A172 (cell line): Measurements from ENCODE around the gene CTNNA3. TPM values are rescaled to one million over a fixed set of nuclear protein-coding genes. Genes with fewer than 3 reads are reported as not detected.

Experiments used
- DNase-seq: peaks from one replicate; pipeline ENCODE4 v3.0.0-alpha.2; 2015; ENCODE audit warnings: low spot score
- total RNA-seq: library from RNA; depleted of rRNA; stranded (reverse); fragments of >200 nt; shearing (Covaris generic); gene quantifications from 2 replicates; pipeline ENCODE4 v1.2.3, GENCODE V29; 2014

The CTNNA3 gene
- total RNA-seq, 1 experiment from 2014 or later: not detected

GRCh38 chr10:66654861-66655260 is 1041.1 kb downstream of the CTNNA3 start:
- no peak for DNase-seq

GRCh38 chr10:66651308-66652082 is 1044.5 kb downstream of the CTNNA3 start:
- no peak for DNase-seq

DNA sequence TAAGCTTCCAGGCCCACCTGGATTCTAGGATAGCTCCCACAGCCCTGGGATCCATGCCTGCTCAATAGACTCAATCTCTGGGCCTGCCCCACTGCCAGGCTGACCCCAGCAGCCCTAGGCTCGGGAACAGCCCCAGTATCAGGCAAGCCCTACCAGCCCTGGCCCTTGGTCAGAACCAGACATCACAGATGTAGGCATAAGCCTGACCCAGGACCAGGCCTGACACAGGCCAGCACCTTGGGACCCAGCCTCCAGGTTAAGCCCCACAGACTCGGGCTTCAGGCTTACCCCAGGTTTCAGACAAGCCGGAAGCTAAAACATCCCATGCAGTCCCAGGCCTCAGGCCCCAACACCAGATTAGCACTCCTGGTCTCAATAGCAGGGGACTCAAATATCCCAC is 1046.4 kb downstream of the CTNNA3 start:
- DNase-seq: no peak

GRCh38 chr10:66642217-66642616 is 1053.8 kb downstream of the CTNNA3 start:
- DNase-seq: no peak

DNA sequence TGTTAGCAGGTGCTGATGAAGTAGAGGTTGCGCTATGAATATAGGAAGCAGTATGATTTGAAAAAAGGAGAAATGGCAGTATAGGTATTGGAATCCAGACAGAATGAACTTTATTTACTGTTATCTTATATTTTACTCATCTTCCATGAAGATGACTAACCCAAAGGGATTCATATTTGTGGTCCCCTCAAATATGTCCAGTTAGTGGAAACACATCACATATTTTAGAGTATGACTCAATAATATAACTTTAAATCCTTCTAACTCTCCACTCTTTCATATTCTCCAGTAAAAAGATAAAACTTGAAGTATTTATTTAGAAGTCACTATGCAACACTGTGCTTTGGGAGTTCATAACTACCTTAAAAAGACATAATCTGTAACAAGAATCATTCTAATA is 1056.6 kb downstream of the CTNNA3 start:
- DNase-seq: peak; percentile 41

- peak; percentile 23 for DNase-seq
Measured at GRCh38 chr10:66637273-66638036, 1058.5 kb downstream of the CTNNA3 start.

GRCh38 chr10:66629996-66630395 is 1066.0 kb downstream of the CTNNA3 start:
- no peak for DNase-seq

DNA sequence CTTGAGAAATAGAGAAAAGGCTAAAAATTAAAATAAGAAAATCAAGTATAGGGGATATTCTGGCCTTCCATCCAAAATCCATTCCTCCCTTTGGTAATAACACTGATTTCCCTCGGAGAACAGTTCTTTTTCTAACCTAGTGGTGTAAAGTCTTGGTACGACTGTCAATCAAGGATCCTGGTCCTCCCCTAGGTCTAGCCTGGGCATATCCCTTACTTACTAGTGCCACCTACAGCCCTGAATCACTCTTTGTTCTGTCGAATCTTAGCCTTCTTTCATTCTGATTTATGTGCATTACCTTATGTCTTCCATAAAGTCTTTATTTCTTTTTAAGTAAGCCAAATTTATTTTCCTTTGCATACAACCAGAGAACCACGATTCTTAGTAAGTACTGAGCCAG is 1068.8 kb downstream of the CTNNA3 start:
- peak; percentile 49 for DNase-seq

- DNase-seq: no peak
Measured at GRCh38 chr10:66625709-66626590, 1070.0 kb downstream of the CTNNA3 start.

DNA sequence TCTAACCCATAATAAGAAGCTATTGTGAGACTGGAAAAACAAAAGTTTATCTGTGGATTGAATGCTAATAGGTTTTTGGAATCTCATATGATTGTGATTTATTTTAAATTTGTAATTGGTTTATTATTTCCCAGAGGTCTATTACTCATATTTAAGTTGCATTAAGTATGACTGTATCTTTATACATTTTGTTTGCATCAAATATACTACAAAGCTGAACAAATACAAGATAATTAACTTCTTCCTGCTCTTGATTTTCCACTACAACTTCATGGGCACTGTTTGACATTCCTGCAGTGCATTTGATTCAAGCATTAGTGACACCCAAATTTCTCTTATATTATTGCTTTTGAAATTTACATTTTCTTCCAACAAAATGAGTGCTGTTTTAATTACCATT is 1073.9 kb downstream of the CTNNA3 start:
- no peak for DNase-seq

DNA sequence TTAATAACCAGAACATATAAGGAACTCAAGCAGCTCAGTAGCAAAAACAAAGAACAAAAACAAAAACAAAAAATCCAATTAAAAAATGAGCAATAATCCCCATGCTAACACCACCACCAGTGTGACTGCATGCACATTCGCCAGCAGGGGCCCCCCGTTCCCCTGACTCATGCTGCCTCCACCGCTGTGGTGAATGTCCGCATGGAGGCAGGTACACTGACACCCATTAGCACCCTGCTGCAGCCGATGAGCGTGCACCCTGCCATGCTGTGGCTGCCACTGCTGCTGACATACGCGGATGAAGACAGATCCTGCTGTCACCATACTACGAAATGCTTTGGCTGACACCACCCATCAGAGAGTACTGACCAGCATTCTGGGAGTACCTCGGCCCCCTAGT is 1091.8 kb downstream of the CTNNA3 start:
- DNase-seq: no peak

GRCh38 chr10:66591865-66592264 is 1104.1 kb downstream of the CTNNA3 start:
- DNase-seq: peak; percentile 3

DNA sequence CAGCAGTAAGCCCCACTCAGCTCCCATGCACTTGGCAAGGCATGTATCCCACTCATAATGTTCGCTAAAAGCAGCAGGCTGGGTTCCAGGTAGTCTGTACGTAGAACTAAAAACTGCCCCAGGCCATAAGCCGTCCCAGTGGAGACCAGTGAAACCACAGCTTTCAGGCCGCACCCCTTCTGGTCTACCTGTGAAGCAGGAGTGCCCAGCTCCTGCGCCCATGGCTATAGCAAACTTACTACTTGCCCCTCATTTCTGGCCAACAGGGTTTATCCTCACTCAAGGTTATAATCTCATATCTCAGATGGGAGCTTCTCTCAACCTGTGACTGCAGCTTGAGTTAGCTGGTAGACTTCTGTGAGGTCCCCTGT is 1108.3 kb downstream of the CTNNA3 start:
- no peak for DNase-seq

DNA sequence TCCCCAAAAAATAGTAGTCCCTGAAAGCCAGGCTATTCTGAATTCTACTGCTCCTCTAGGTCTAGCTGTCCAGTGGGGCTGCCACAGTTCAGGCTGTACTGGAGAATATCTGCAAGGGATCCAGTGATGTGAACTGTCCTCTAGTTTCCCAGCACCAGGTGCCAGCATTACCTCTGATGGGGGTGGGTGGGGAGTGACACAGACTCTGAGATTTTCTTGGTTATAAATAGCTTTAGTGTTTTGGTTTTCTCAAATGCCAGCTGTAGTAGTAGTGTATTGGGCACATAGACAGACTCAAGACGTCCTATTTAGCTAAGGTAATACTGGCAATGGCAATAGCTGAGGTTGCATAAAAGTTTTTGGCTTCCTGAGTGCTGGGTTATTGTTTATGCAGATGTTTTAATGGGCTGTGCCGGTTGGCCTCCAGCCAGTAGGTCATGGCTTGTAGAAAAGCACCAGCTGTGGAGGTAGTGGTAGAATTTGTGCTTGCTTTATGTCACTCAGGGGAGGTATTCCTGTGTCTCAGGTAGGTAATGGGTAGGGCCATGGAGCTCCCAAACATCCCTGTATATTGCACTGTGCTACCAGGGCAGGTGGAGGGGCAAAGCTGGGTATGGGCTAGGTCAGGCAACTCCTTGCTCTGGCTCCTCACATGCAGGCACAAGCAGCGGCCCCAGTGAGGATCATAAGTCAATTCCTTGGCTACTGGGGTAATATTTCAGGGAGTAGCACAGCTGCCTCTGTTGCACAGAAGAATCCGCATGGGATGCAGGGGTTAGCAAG is 1108.9 kb downstream of the CTNNA3 start:
- no peak for DNase-seq

- DNase-seq: no peak
Measured at GRCh38 chr10:66586073-66586472, 1109.9 kb downstream of the CTNNA3 start.

- no peak for DNase-seq
Measured at GRCh38 chr10:66575251-66575855, 1120.6 kb downstream of the CTNNA3 start.

DNA sequence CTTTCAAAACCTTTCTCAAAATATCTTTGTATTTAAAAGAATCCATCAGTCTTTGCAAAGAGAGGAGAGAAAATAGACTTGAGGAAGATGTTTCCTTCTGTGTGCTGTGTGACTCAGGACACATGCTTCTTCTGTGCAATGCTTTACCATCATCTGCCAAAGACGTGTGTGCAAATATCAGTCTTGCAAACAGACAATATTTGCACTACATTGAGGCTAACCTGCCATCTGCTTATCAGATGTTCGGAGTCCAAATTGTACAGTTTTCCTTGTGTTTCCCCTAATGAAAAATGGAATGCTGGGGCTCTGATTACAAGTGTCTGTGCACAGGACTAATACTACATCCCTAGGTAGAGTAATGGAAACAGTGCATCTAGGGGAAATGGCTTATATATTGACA is 1123.3 kb downstream of the CTNNA3 start:
- no peak for DNase-seq

DNA sequence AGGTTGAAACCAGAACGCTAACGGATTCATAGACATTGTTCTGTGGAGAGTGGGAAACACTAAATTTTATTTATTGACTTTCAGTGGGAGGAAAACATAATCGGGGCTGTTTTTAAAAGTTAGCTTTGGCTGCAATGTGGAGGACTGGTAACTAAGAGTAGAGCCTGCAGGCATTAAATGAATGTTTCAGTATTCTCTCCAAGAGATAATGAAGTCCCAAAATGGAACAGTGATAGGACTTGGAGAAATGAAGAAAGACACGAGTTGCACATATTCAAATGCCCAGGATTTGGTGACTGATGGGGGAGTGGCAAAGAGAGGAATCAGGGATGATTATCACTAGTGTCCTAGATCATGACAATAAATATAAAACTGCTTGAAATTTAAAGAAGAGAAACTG is 1130.0 kb downstream of the CTNNA3 start:
- no peak for DNase-seq

GRCh38 chr10:66564287-66564686 is 1131.7 kb downstream of the CTNNA3 start:
- DNase-seq: no peak

- DNase-seq: no peak
Measured at GRCh38 chr10:66555061-66555460, 1140.9 kb downstream of the CTNNA3 start.

GRCh38 chr10:66552331-66552730 is 1143.7 kb downstream of the CTNNA3 start:
- DNase-seq: no peak
